Natural killer cell (primary cell): ENCODE results near the gene RAB5IF. TPM values are rescaled to one million over a fixed set of nuclear protein-coding genes. Genes with fewer than 3 reads are reported as not detected.

Experiments
- ATAC-seq, 3 donors: fragments of 150-1000 bp in 2 of 3; fragments of 200-7000 bp in 1 of 3; cut with Tn5 transposase; 1 replicate in 1 of 3; 2 replicates in 2 of 3; pipeline ENCODE4 v1.10.0; 2021; ENCODE audit warnings: mild to moderate bottlenecking in 2 of 3, moderate library complexity in 2 of 3
- DNase-seq, 2 donors: peaks; one replicate each; pipeline versions ENCODE4 v3.0.0 to v3.0.0-alpha.2; 2013 to 2021; ENCODE audit warnings: mixed read lengths in 1 of 2
- H3K27ac ChIP-seq: one replicate; pipeline ENCODE4 v1.5.1; 2013; ENCODE audit warnings: mild to moderate bottlenecking, low read length
- H3K27me3 ChIP-seq: one replicate; pipeline ENCODE4 v1.6.1; 2013; ENCODE audit warnings: low read length; ENCODE audit not compliant: control insufficient read depth, insufficient read depth
- H3K36me3 ChIP-seq: one replicate; pipeline ENCODE4 v1.6.1; 2013; ENCODE audit warnings: low read length; ENCODE audit not compliant: control insufficient read depth, insufficient read depth
- H3K4me1 ChIP-seq: one replicate; pipeline ENCODE4 v1.6.1; 2013; ENCODE audit warnings: low read length; ENCODE audit not compliant: control insufficient read depth, insufficient read depth
- H3K4me3 ChIP-seq: one replicate; pipeline ENCODE4 v1.5.1; 2013; ENCODE audit warnings: low read length
- H3K9me3 ChIP-seq: one replicate; pipeline ENCODE4 v1.6.1; 2013; ENCODE audit warnings: low read length; ENCODE audit not compliant: control insufficient read depth, insufficient read depth
- H3K27ac Mint-ChIP-seq, 2 donors: one replicate each; pipeline ENCODE4 v1.8.0; 2022; ENCODE audit warnings: mild to moderate bottlenecking in 2 of 2, mixed read lengths in 2 of 2, moderate library complexity in 1 of 2
- H3K27me3 Mint-ChIP-seq, 2 donors: one replicate each; pipeline ENCODE4 v1.8.0; 2022; ENCODE audit warnings: low read depth in 2 of 2, mixed read lengths in 2 of 2
- H3K36me3 Mint-ChIP-seq: one replicate; pipeline ENCODE4 v1.8.0; 2022; ENCODE audit warnings: mixed read lengths
- H3K4me1 Mint-ChIP-seq, 2 donors: one replicate each; pipeline ENCODE4 v1.8.0; 2022; ENCODE audit warnings: mixed read lengths in 2 of 2
- H3K4me3 Mint-ChIP-seq: one replicate; pipeline ENCODE4 v1.8.0; 2022; ENCODE audit warnings: mild to moderate bottlenecking, moderate library complexity, mixed read lengths
- H3K9me3 Mint-ChIP-seq, 2 donors: one replicate each; pipeline ENCODE4 v1.8.0; 2022; ENCODE audit warnings: mixed read lengths in 2 of 2
- CTCF ChIP-seq: fragments of 200-600 bp; IDR thresholded peaks from one replicate; pipeline ENCODE4 v1.8.0; 2022; ENCODE audit warnings: antibody characterized with exemption
- WGBS: methylation state at CpG from one replicate; pipeline ENCODE4 v1.1.7; 2013; ENCODE audit warnings: missing lambda C conversion rate; ENCODE audit not compliant: insufficient coverage; 5-methylcytosine and 5-hydroxymethylcytosine counted together
- intact Hi-C: fragments of 100-400 bp; cut with micrococcal nuclease; formaldehyde crosslinking; loops from one replicate; pipeline ENCODE4 v1.14.2; 2022
- total RNA-seq, 4 donors: library from RNA; stranded (reverse); fragments of 120-200 nt in 1 of 4; gene quantifications; one replicate each; pipeline versions ENCODE4 v1.2.3 to v1.2.4, GENCODE V29; 2013 to 2022

RAB5IF gene
- total RNA-seq, 3 donors from 2014 or later (not counting 1 experiment from before 2014, with no cell fraction given) = 158 to 265 (median 247) TPM

DNA sequence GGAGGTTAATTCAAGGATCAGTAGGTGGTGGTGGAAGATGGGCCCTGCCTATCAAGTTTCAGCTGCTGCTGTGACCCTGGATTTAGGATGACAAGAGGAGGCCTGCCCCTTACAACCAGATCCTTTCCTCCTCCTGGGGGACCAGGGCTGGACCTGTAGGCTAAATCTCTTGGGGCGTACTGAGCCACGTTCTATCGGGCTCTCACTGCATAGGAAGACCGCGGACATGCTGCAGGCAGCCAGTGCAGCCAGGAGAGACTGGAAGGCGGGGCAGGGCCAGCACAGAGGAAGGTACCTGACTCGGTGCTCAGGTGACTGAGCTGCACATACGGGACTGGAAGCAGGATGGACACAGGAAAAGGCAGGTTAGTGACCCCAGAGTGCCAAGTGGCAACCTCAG lies 48.9 kb downstream of the RAB5IF start:
- Mint-ChIP-seq H3K4me1 (peaks cover 6 to 7% of the 10 kb centered on the region in 2 donors), H3K27me3 (no peaks in the 10 kb centered on the region), H3K27ac (no peak overlapping the region), H3K9me3 (no peaks in the 10 kb centered on the region), H3K4me3 (no peak overlapping the region), H3K36me3 (peaks cover 5% of the 10 kb centered on the region)
- Histone ChIP-seq H3K9me3 (no peaks in the 10 kb centered on the region), H3K36me3 (peaks cover 12% of the 10 kb centered on the region), H3K4me1 (peaks cover 11% of the 10 kb centered on the region), H3K4me3 (no peak overlapping the region), H3K27ac (no peak overlapping the region), H3K27me3 (no peaks in the 10 kb centered on the region)
- 97% methylated on average over 8 of the region's 8 CpGs for whole genome bisulfite sequencing
- TF ChIP-seq CTCF = no peak
- DNase-seq (no peak), ATAC-seq (no peak)
- intact Hi-C loops = no loop called here

GRCh38 chr20:36655004-36655403 lies 49.4 kb downstream of the RAB5IF start:
- H3K36me3 ChIP-seq = peaks cover 12% of the 10 kb centered on the region
- no peak for ATAC-seq
- no peaks in the 10 kb centered on the region for H3K9me3 Mint-ChIP-seq
- no peaks in the 10 kb centered on the region for H3K27me3 ChIP-seq
- H3K4me1 Mint-ChIP-seq = peaks cover 6 to 7% of the 10 kb centered on the region in 2 donors
- peaks cover 5% of the 10 kb centered on the region for H3K36me3 Mint-ChIP-seq
- no peak overlapping the region for H3K4me3 ChIP-seq
- intact Hi-C loops = no loop called here
- H3K4me1 ChIP-seq = peaks cover 11% of the 10 kb centered on the region
- no peak overlapping the region for H3K4me3 Mint-ChIP-seq
- H3K27ac ChIP-seq = no peak overlapping the region
- H3K27ac Mint-ChIP-seq = no peak overlapping the region
- no peak for DNase-seq
- H3K27me3 Mint-ChIP-seq = no peaks in the 10 kb centered on the region
- H3K9me3 ChIP-seq = no peaks in the 10 kb centered on the region
- TF ChIP-seq CTCF = no peak
- WGBS = 96% methylated on average over 2 of the region's 3 CpGs

GRCh38 chr20:36656733-36657132 lies 51.2 kb downstream of the RAB5IF start:
- no peaks in the 10 kb centered on the region for H3K9me3 ChIP-seq
- H3K36me3 Mint-ChIP-seq = no peaks in the 10 kb centered on the region
- peaks cover 11% of the 10 kb centered on the region for H3K4me1 ChIP-seq
- ATAC-seq (no peak), DNase-seq (no peak)
- H3K4me1 Mint-ChIP-seq = peaks cover 6 to 7% of the 10 kb centered on the region in 2 donors
- H3K36me3 ChIP-seq = peaks cover 12% of the 10 kb centered on the region
- no peaks in the 10 kb centered on the region for H3K27me3 ChIP-seq
- no peak overlapping the region for H3K4me3 Mint-ChIP-seq
- H3K27ac ChIP-seq = no peak overlapping the region
- no peak overlapping the region for H3K4me3 ChIP-seq
- intact Hi-C loops = no loop called here
- no peak overlapping the region for H3K27ac Mint-ChIP-seq
- H3K9me3 Mint-ChIP-seq = no peaks in the 10 kb centered on the region
- no peak for TF ChIP-seq CTCF
- H3K27me3 Mint-ChIP-seq = no peaks in the 10 kb centered on the region
- 79% methylated on average over 4 of the region's 4 CpGs for WGBS

DNA sequence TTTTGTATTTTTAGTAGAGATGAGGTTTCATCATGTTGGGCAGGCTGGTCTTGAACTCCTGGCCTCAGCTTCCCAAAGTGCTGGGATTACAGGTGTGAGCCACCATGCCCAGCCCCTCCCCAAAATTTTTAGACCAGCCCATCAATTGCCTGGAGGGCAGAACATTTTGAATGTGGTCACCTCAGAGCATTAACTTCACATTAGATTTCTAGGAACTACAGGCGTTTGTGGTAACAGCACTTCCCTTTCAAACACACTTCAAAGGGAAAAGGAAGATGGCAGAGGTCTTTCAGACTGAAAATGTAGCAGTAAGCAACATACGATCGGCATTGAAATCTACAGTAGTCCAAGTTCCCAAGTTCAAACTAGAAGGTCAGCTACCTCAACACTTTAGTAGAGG lies 52.7 kb downstream of the RAB5IF start:
- Mint-ChIP-seq H3K4me1 (peaks cover 6 to 7% of the 10 kb centered on the region in 2 donors), H3K4me3 (no peak overlapping the region), H3K36me3 (no peaks in the 10 kb centered on the region), H3K9me3 (no peaks in the 10 kb centered on the region), H3K27ac (peak overlapping the region; percentile 58 to 61), H3K27me3 (no peaks in the 10 kb centered on the region)
- H3K27ac ChIP-seq = no peak overlapping the region
- H3K27me3 ChIP-seq = no peaks in the 10 kb centered on the region
- DNase-seq (peak in 1 of 2 donors; percentile 58), ATAC-seq (peak in 1 of 3 donors; percentile 45)
- TF ChIP-seq CTCF = no peak
- no peak overlapping the region for H3K4me3 ChIP-seq
- 11% methylated on average over 3 of the region's 3 CpGs for WGBS
- peaks cover 8% of the 10 kb centered on the region for H3K36me3 ChIP-seq
- intact Hi-C loops = no loop called here
- H3K9me3 ChIP-seq = no peaks in the 10 kb centered on the region
- H3K4me1 ChIP-seq = peaks cover 11% of the 10 kb centered on the region
